Esophagus squamous epithelium (tissue), 4 donors: ENCODE data around the gene PCSK4.

Experiments used
- CTCF ChIP-seq, 6 experiments: fragments of 450-650 bp in 4 of 6; fragments of 200-600 bp in 2 of 6; sonication (generic) in 2 of 6; IDR thresholded peaks; one replicate each; pipeline ENCODE4 v1.5.1; 2016 to 2019; ENCODE audit warnings: antibody characterized with exemption in 6 of 6, mild to moderate bottlenecking in 4 of 6, moderate library complexity in 4 of 6
- POLR2A ChIP-seq, 4 donors: fragments of 450-650 bp; IDR thresholded peaks; one replicate each; pipeline ENCODE4 v1.6.1; 2017; ENCODE audit warnings: antibody characterized with exemption in 4 of 4, mild to moderate bottlenecking in 4 of 4, moderate library complexity in 3 of 4

- no peak for TF ChIP-seq CTCF (IDR thresholded peaks at IDR 0.05)
- TF ChIP-seq POLR2A (IDR thresholded peaks at IDR 0.05): no peak
Measured at GRCh38 chr19:1491849-1492170, 1.7 kb upstream of the PCSK4 start.
